Stomach (tissue), 4 donors: ENCODE results near the gene SYNCRIP.

ENCODE experiments used
- CTCF ChIP-seq, 7 experiments: fragments of 450-650 bp in 4 of 7; fragments of 200-600 bp in 3 of 7; sonication (generic) in 3 of 7; IDR thresholded peaks; one replicate each; pipeline ENCODE4 v1.5.1; 2016 to 2019; ENCODE audit warnings: antibody characterized with exemption in 7 of 7, control low read depth in 2 of 7, mild to moderate bottlenecking in 1 of 7
- EP300 ChIP-seq: sonication (generic); formaldehyde crosslinking; IDR thresholded peaks from one replicate; pipeline ENCODE4 v1.6.1; 2017; ENCODE audit warnings: antibody characterized with exemption
- POLR2A ChIP-seq, 4 donors: fragments of 450-650 bp; IDR thresholded peaks; one replicate each; pipeline ENCODE4 v1.6.1; 2016; ENCODE audit warnings: antibody characterized with exemption in 4 of 4, control low read depth in 2 of 4, mild to moderate bottlenecking in 1 of 4, moderate library complexity in 1 of 4
- POLR2AphosphoS5 ChIP-seq, 3 donors: sonication (generic); formaldehyde crosslinking; IDR thresholded peaks; one replicate each; pipeline ENCODE4 v1.6.1; 2016; ENCODE audit warnings: antibody characterized with exemption in 3 of 3

DNA sequence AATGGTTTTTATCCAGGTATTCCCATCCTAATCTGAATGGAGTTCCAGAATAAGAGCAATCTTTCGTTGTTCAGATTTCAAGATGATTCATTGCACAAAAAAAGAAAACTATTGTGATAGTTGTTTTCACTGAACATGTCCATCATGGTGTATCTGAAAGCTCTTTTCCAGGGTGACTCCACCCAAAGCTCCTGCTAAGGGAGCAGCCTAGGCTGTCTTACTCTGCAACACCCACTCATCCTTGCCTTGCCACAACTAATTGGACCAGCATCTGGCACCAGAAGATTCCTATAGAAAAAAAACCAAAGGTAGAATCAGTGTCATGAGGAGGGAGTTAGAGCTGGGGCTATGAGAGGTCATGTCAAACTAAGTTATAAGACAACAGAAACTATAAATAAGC is 7.9 kb upstream of the SYNCRIP start:
- TF ChIP-seq CTCF (IDR thresholded peaks at IDR 0.05) (no peak), POLR2A (IDR thresholded peaks at IDR 0.05) (no peak), POLR2AphosphoS5 (IDR thresholded peaks at IDR 0.05) (no peak), EP300 (no peak)
